GM23248 (cell line): ENCODE data around the gene ACAP3.

Experiments
- EZH2 ChIP-seq: fragments of 200-600 bp; sonication (generic); IDR thresholded peaks from 2 replicates; pipeline ENCODE4 v1.6.1; 2018; ENCODE audit warnings: antibody characterized with exemption, mild to moderate bottlenecking; ENCODE audit not compliant: insufficient read depth, poor library complexity, severe bottlenecking
- EZH2phosphoT487 ChIP-seq: fragments of 200-600 bp; sonication (generic); IDR thresholded peaks from 2 replicates; pipeline ENCODE4 v1.6.1; 2018; ENCODE audit warnings: antibody characterized with exemption, moderate library complexity, mild to moderate bottlenecking, low read depth; ENCODE audit not compliant: insufficient read depth

DNA sequence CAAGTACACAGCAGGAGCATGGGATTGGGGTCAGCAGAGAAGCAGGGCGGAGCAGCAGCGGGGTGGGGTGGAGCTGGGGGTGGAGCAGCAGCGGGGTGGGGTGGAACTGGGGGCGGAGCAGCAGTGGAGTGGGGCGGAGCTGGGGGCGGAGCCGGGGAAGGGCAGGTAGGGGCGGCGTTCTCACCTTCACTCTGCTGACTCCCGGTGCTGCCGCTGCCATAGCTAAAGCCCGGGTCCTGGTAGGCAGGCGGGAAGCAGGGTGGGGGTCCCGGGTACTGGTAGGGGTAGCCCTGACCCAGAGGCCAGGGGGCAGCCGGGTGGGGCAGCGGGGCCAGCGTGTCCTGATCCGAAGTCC is 30.0 kb upstream of the ACAP3 start:
- TF ChIP-seq EZH2 = no peak
- TF ChIP-seq EZH2phosphoT487 = no peak
